ENCODE data around the gene S100A2.

Gene S100A2

DNA sequence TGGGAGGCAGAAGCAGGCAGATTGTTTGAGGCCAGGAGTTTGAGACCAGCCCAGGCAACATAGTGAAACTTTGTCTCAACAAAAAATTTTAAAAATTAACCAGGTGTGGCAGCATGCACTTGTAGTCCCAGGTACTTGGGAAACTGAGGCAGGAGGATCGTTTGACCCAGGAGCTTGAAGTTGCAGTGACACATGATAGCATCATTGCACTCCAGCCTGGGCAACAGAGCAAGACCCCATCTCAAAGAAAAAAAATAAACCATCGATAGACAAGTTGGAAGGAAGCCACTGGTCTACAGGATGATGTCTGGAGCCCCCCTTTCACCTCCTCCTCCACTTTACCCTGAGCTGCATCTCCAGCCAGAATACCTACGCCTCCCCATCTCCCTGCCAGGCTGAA, 46.4 kb downstream of the S100A2 start:
- Histone ChIP-seq H3K27ac (ENCODE audit: low read depth, low read length) (no peak overlapping the region), H4K91ac (ENCODE audit: low read depth, low read length) (no peak overlapping the region), H2BK120ac (ENCODE audit: insufficient read depth, low read length, poor library complexity) (no peak overlapping the region), H3K9ac (ENCODE audit: low read length) (no peak overlapping the region), H3K18ac (ENCODE audit: low read length) (no peak overlapping the region), H4K8ac (ENCODE audit: low read depth, low read length) (no peak overlapping the region), H3K79me1 (ENCODE audit: low read length) (peaks cover 4% of the 10 kb centered on the region), H3K4me2 (ENCODE audit: low read length) (no peak overlapping the region), H2BK5ac (ENCODE audit: low read depth, low read length, poor library complexity) (no peak overlapping the region), H2AFZ (ENCODE audit: insufficient read depth, low read length, poor library complexity) (no peak overlapping the region), H3K14ac (ENCODE audit: low read length) (no peak overlapping the region), H4K12ac (ENCODE audit: low read depth, low read length) (no peak overlapping the region), H2BK12ac (ENCODE audit: low read length) (peak overlapping the region; percentile 1), H3K9me3 (ENCODE audit: insufficient read depth, low read depth, low read length) (no peaks in the 10 kb centered on the region), H3K4ac (ENCODE audit: low read depth, low read length) (no peak overlapping the region), H3K23ac (ENCODE audit: low read length) (no peak overlapping the region), H3K27me3 (ENCODE audit: insufficient read depth, low read length) (no peaks in the 10 kb centered on the region), H3K36me3 (ENCODE audit: control insufficient read depth in 1 of 2, insufficient read depth in 2 of 2, low read length in 2 of 2) (no peaks in the 10 kb centered on the region), H2AK5ac (ENCODE audit: low read length) (no peak overlapping the region), H3K4me3 (ENCODE audit: low read depth, low read length) (no peak overlapping the region), H3K79me2 (ENCODE audit: control insufficient read depth, insufficient read depth, low read length, poor library complexity) (peaks cover 2% of the 10 kb centered on the region), H3K4me1 (ENCODE audit: control insufficient read depth in 1 of 2, insufficient read depth in 2 of 2, low read length in 2 of 2) (peaks cover 12 to 17% of the 10 kb centered on the region in 2 experiments)
- DNase-seq = no peak
- no CpG with 5 or more reads among the region's 3 CpGs for WGBS (ENCODE audit: extremely low coverage, insufficient coverage, insufficient read length)

DNA sequence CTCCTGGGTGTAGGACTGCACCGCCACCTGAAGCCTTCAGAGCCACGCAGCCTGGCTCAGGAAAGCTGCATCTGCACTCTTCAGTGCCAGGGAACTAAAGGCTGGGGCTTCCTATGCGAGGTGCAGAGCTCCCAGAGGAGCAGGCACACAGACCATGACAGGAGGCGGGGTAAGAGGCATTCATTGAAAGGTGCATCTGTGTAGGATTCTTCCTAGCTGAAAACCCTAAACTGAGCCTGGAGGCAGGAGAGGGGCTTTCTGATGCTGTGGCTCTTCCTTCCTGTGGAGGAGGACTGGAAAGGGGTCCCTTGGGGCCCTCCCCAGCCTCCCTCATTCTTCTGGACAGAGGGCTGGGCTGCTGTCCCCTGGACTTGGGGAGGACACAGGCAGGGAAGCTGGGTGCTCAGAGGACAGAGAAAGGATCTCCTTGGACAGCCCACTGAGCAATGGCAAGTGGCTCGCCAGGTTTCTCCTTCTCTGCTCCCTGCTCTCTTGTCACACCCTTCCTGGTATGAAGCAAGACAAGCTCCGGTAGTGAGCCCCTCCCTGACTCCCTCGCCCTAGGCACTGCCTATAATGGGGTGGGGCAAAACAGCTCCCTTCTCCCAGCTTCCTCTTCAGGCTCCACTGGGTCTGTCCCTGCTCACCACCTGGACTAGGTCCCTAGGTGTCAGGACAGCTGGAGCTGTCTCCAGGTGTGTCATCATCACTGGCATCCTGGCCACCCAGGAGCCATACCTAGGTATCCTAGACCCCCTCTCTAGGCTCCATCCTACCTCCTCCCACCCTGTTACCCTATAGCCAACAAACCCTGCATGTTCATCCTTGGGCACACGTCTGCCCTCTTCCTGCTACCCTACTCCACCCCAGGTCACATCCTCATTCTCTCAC, 49.9 kb downstream of the S100A2 start:
- Histone ChIP-seq H2BK120ac (ENCODE audit: insufficient read depth, low read length, poor library complexity) (peak overlapping the region; percentile 40), H3K9me3 (ENCODE audit: insufficient read depth, low read depth, low read length) (no peaks in the 10 kb centered on the region), H3K4me1 (ENCODE audit: control insufficient read depth in 1 of 2, insufficient read depth in 2 of 2, low read length in 2 of 2) (peaks cover 10 to 15% of the 10 kb centered on the region in 2 experiments), H3K27me3 (ENCODE audit: insufficient read depth, low read length) (no peaks in the 10 kb centered on the region), H3K23ac (ENCODE audit: low read length) (no peak overlapping the region), H2BK5ac (ENCODE audit: low read depth, low read length, poor library complexity) (no peak overlapping the region), H3K14ac (ENCODE audit: low read length) (peak overlapping the region; percentile 25), H2BK12ac (ENCODE audit: low read length) (peak overlapping the region; percentile 47), H3K18ac (ENCODE audit: low read length) (no peak overlapping the region), H2AK5ac (ENCODE audit: low read length) (peak overlapping the region; percentile 5), H2AFZ (ENCODE audit: insufficient read depth, low read length, poor library complexity) (peak overlapping the region; percentile 1), H4K8ac (ENCODE audit: low read depth, low read length) (peak overlapping the region; percentile 24), H4K91ac (ENCODE audit: low read depth, low read length) (peak overlapping the region; percentile 58), H3K27ac (ENCODE audit: low read depth, low read length) (peak overlapping the region; percentile 8), H3K36me3 (ENCODE audit: control insufficient read depth in 1 of 2, insufficient read depth in 2 of 2, low read length in 2 of 2) (no peaks in the 10 kb centered on the region), H4K12ac (ENCODE audit: low read depth, low read length) (peak overlapping the region; percentile 5), H3K4me3 (ENCODE audit: low read depth, low read length) (no peak overlapping the region), H3K4ac (ENCODE audit: low read depth, low read length) (no peak overlapping the region), H3K79me1 (ENCODE audit: low read length) (peaks cover 13% of the 10 kb centered on the region), H3K9ac (ENCODE audit: low read length) (no peak overlapping the region), H3K4me2 (ENCODE audit: low read length) (no peak overlapping the region), H3K79me2 (ENCODE audit: control insufficient read depth, insufficient read depth, low read length, poor library complexity) (peaks cover 1% of the 10 kb centered on the region)
- WGBS (ENCODE audit: extremely low coverage, insufficient coverage, insufficient read length) = no CpG with 5 or more reads among the region's 8 CpGs
- peak; percentile 50 to 71 for DNase-seq

DNA sequence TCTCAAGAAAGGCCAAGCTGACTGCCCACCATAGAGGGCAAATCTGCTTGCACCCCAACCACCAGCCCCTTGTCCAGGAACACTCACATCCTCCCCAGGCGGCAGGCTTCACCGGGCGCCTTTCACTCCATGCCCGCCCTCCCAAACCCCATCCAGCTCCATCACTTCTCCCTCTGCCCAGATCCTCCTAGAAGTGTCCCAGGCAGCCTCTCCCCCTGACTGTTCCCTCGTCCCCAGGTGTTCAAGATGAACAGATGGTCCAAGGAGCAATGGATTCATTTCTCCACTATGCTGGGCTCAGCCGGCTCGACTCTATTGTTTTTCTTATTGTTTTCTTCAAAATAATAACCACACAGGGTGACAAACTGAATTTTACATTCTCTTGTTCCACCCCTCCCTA, 52.0 kb downstream of the S100A2 start:
- Histone ChIP-seq H3K4ac (ENCODE audit: low read depth, low read length) (no peak overlapping the region), H4K91ac (ENCODE audit: low read depth, low read length) (peak overlapping the region; percentile 77), H4K12ac (ENCODE audit: low read depth, low read length) (no peak overlapping the region), H3K9ac (ENCODE audit: low read length) (no peak overlapping the region), H3K23ac (ENCODE audit: low read length) (no peak overlapping the region), H2BK120ac (ENCODE audit: insufficient read depth, low read length, poor library complexity) (peak overlapping the region; percentile 23), H3K79me1 (ENCODE audit: low read length) (peaks cover 14% of the 10 kb centered on the region), H2AK5ac (ENCODE audit: low read length) (peak overlapping the region; percentile 81), H3K79me2 (ENCODE audit: control insufficient read depth, insufficient read depth, low read length, poor library complexity) (no peaks in the 10 kb centered on the region), H3K36me3 (ENCODE audit: control insufficient read depth in 1 of 2, insufficient read depth in 2 of 2, low read length in 2 of 2) (no peaks in the 10 kb centered on the region), H3K4me1 (ENCODE audit: control insufficient read depth in 1 of 2, insufficient read depth in 2 of 2, low read length in 2 of 2) (peaks cover 8 to 11% of the 10 kb centered on the region in 2 experiments), H2BK12ac (ENCODE audit: low read length) (peak overlapping the region; percentile 85), H3K4me2 (ENCODE audit: low read length) (no peak overlapping the region), H3K27ac (ENCODE audit: low read depth, low read length) (no peak overlapping the region), H3K27me3 (ENCODE audit: insufficient read depth, low read length) (no peaks in the 10 kb centered on the region), H3K4me3 (ENCODE audit: low read depth, low read length) (no peak overlapping the region), H4K8ac (ENCODE audit: low read depth, low read length) (no peak overlapping the region), H2AFZ (ENCODE audit: insufficient read depth, low read length, poor library complexity) (no peak overlapping the region), H3K9me3 (ENCODE audit: insufficient read depth, low read depth, low read length) (no peaks in the 10 kb centered on the region), H2BK5ac (ENCODE audit: low read depth, low read length, poor library complexity) (no peak overlapping the region), H3K18ac (ENCODE audit: low read length) (no peak overlapping the region), H3K14ac (ENCODE audit: low read length) (no peak overlapping the region)
- no peak for DNase-seq
- WGBS (ENCODE audit: extremely low coverage, insufficient coverage, insufficient read length) = no CpG with 5 or more reads among the region's 7 CpGs

DNA sequence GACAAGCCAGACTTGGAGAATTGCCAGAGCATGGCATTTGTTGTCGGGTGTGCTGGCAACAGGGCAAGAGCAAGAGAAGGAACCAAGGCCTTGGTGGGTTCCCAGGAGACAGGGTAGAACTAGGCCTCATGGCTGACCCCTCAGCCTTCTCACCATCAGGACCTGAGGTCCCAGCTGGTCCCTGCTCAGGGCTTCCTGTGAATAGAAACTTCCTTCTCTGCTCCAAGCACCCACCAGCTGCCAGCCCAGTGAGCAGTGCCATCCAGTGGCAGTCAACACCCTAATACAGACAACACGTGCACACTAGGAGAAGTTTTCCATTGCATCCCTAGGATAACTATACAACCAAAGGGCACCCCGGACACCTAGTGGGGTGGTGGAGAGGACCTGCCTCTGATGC, 52.6 kb downstream of the S100A2 start:
- Histone ChIP-seq H3K27ac (ENCODE audit: low read depth, low read length) (no peak overlapping the region), H4K12ac (ENCODE audit: low read depth, low read length) (no peak overlapping the region), H3K4me3 (ENCODE audit: low read depth, low read length) (no peak overlapping the region), H3K23ac (ENCODE audit: low read length) (peak overlapping the region; percentile 41), H3K4ac (ENCODE audit: low read depth, low read length) (peak overlapping the region; percentile 15), H3K79me2 (ENCODE audit: control insufficient read depth, insufficient read depth, low read length, poor library complexity) (no peaks in the 10 kb centered on the region), H2BK5ac (ENCODE audit: low read depth, low read length, poor library complexity) (peak overlapping the region; percentile 12), H3K79me1 (ENCODE audit: low read length) (peaks cover 18% of the 10 kb centered on the region), H3K36me3 (ENCODE audit: control insufficient read depth in 1 of 2, insufficient read depth in 2 of 2, low read length in 2 of 2) (no peaks in the 10 kb centered on the region), H3K9me3 (ENCODE audit: insufficient read depth, low read depth, low read length) (no peaks in the 10 kb centered on the region), H3K9ac (ENCODE audit: low read length) (no peak overlapping the region), H3K18ac (ENCODE audit: low read length) (no peak overlapping the region), H2AFZ (ENCODE audit: insufficient read depth, low read length, poor library complexity) (no peak overlapping the region), H3K14ac (ENCODE audit: low read length) (peak overlapping the region; percentile 49), H2BK12ac (ENCODE audit: low read length) (peak overlapping the region; percentile 69), H3K27me3 (ENCODE audit: insufficient read depth, low read length) (no peaks in the 10 kb centered on the region), H4K8ac (ENCODE audit: low read depth, low read length) (no peak overlapping the region), H2AK5ac (ENCODE audit: low read length) (peak overlapping the region; percentile 52), H3K4me1 (ENCODE audit: control insufficient read depth in 1 of 2, insufficient read depth in 2 of 2, low read length in 2 of 2) (peaks cover 8 to 11% of the 10 kb centered on the region in 2 experiments), H3K4me2 (ENCODE audit: low read length) (no peak overlapping the region), H2BK120ac (ENCODE audit: insufficient read depth, low read length, poor library complexity) (peak overlapping the region; percentile 68), H4K91ac (ENCODE audit: low read depth, low read length) (peak overlapping the region; percentile 72)
- WGBS (ENCODE audit: extremely low coverage, insufficient coverage, insufficient read length) = no CpG with 5 or more reads among the region's 3 CpGs
- no peak for DNase-seq
